ENCODE data around the gene SUPT6H.

Gene SUPT6H

DNA sequence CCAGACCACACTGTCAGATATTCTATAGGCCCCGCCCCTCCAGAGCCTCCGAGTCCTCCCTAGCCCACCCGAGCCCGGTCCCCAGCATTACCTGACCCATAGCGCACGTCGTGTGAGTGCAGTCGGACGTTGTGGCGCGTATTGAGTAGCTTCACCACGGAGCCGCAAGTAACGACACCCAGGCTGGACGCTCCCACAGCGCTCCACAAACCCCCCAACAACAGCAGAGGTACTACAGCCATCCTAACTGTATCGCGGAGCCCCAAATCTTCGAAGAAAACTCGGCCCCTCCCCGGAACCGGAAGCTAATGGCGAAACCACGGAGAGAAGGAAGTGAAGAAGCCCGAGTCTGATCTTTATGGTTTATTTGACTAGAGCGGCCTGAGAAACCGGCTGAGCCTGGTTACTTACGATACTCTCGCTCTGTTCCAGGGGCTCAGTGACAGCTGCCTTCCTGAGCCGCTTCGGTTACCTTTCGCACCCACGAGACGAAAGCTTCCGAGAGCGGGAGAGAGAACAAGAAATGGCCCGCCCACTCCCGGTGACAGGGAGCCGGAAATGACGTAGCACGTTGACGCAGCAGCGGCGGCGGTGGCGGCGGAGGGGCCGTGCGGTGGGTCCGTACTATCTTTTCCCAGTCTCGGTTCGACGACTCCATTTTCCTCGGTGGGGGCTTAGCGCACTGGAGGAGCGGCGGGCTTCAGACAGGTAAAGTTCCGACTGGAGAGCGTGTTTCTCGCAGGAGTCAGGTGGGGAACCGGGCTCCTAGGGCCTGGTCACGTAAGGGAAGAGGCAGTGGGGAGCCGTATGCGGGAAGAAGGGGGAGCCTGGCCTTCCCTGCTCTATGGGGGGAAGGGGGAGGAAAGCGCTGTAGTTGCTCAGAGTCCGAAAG, at the start of gene SUPT6H, which contains the start of gene SDF2:
Gene SUPT6H, plus strand, starts transcription at position 571 of the 892 bp plus-strand sequence. CDS start 11,197 bp downstream, outside the sequence.
Gene SDF2, minus strand, starts transcription at position 272 of the 892 bp plus-strand sequence. Its CDS starts 30 bp downstream, at position 242.
- DNase-seq (ENCODE audit: low read depth) = peak; percentile 93

DNA sequence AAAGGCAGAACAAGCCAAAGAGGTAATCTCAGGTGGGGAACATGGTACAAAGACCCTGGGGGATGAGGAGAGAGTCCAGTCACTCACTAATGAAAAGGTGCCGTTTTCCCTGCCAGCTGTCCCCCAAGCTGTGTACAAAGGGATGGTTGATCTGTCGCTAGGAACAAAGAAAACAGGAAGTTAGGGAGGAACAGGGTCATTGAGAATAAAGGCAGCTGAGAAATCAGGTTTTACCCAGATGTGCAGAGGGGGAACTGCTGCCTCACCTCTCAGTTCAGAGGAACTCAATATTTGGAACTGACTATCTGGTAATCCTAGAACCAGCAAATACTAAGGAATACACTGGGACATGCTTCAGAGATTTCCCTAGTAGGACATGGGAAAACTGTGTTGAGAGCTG, 49.5 kb upstream of the SUPT6H start:
- DNase-seq (ENCODE audit: low read depth) = no peak

DNA sequence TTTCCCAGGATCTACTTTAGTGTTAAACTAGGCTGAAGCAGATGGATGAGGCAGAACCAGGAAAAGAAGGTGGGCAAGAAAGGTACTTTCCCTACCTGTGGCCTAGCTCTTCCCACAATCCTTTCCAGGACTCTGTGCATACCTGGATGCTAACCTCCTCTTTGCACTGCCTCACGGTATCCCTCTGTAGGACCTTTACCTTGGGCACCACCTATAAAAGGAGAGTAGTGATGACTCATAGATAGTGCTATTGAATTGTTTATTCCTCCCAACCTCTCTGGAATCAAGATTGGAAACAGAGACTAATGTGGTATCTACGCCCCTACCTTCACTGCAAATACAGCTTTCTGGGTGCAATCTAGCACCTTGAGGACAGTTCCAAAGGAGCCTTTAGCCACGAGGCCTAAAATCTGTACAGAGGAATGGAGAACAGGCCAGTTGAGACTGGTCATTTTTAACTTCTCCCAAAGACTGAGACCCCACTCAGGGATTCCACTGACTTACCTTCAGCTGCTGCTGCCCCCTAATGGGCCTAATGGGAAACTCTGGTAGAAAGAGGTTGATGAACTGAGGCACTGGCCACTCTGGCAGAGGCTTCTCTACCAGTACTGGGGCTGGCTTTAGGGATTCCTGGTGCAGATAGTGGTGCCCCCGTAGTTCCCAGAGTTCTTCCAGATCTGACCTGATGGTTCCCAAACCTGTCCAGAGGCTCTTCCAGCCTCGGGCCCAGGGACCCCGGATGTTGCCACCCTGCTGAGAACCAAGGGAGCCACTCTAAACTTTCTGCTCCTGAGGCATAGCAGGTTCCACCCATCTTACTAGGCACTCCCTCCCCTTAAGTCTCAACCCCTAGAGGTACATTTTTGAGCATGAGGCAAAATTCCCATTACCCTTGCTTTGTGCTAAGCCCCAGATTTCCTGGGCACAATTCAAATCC, 48.8 kb upstream of the SUPT6H start:
- peak; percentile 60 for DNase-seq (ENCODE audit: low read depth)

DNA sequence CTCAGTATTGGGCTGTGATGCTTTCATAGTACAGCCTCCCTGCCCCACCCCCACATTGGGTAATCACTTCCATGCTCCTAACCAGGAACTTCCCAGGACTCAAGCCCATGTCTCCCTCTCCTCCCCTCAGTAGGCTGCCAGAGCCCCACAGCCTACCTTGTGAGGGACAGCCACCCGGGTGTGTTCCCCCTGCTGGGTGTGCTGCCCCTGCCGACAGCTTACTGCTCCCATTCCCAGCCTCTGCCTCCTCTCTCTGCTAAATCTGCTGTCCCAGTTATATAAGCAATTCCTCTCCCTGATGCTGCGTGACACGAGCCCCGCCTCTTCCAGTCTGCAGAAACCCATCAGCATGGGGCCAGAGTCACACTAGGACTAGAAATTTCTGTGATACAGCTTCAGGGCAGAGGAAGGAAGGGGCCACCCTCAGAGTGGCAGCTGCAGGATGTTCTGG, 48.0 kb upstream of the SUPT6H start, which contains the start of gene RSKR:
Gene RSKR, minus strand, starts transcription at position 255 of the 451 bp plus-strand sequence. Its CDS starts 24 bp downstream, at position 231.
- peak; percentile 3 for DNase-seq (ENCODE audit: low read depth)

DNA sequence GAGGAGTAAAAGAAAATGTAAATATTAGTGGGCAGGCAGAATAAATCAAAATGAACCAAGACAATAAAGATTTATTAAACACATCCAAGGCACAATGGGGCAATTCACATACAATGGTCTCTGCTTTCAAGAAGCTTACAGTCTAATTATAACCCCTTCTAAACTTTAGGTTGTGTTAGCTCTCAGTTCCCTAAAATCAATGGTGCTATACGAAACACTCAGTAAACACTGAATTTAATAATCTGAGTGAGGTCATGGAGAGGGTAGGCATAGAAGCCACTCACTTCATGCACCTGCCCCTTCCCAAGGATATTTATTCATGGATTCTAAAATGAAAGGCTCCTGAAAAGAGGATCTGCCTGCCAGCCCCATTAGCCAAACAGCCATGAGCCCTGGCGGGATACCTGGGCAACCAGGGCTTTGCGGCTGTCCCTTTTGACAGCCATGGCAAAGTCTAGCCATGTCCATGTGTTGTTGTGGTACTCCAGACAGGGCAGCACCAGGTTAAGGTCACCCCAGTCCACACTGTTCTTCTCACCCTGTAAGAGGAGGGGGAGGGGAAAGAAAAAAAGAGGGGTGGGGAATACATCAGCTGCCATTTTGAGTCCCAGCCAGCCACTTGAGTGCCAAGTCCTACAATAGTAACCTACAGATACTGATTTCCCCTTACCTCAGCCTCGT, 46.6 kb upstream of the SUPT6H start:
- no peak for DNase-seq (ENCODE audit: low read depth)

DNA sequence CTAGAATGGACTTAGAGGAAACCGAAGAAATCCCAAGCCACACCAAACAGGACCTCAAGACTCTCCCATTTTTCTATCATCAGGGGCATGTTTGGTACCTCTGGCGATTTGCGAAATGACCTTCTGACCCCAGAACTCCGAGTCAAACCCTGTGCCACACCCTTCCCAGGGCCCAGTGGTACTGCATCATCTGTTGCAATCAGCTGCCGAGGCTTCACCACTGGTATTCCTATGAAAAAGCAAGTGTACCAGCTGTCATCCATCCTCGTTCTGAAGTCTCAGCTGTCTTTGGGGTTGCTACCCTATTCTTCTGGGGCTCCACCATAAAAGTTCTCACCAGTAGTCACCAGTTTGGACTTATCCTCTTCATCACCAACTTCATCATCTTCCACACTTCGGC, 45.7 kb upstream of the SUPT6H start:
- DNase-seq (ENCODE audit: low read depth) = no peak

DNA sequence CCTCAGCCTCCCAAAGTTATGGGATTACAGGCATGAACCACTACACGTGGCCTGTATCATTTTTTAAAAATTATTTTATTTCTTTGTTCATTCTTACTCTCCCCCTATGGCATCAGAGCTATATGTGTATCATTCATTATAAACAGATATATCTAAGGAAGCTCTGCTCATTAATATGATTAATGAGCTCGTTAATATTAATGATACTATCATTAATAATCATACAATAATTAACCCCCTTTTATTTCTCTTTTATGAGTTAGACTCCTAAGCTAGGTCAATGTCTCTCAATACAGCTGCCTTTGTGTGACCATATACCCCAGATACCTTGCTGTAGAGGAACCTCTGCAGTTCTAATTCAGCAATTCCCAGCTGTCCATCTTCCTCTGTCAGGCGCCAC, 43.5 kb upstream of the SUPT6H start:
- DNase-seq (ENCODE audit: low read depth) = no peak

DNA sequence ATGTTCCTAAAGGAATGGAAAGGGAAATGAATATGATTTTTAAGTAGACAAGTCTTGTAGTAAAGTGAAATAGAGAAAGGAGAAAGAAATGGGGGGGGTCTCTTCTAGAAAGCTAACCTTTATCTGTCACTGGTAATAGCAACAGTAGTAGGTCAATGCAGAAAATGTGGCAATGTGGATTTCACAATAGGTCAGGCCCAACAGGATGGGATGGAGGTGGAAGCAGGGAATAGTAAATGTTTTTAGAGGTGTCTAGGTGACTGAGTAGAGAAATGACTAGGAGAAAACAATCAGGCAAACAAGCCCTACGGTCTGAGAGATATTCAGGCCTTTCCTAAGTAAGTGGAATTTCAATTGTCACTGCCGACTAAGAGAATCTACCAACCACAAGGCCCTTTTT, 42.0 kb upstream of the SUPT6H start:
- no peak for DNase-seq (ENCODE audit: low read depth)

DNA sequence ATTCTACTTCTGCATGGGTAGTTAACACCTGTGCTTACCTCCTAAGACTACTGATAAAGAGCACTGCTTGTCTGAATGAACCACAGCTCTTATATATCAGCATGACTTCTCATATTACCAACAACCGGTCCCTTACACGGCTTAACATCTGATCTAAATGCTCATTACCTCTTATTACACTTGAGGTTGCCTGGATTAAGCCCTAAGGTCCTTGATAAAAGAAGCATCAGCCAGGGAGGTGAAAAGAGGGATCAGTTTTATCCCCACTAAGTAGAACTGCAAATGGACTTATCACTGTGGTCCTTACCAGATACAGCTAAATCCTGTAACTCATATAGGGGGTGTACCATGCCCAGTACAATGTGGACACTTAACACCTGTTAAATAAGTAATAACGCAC, 39.8 kb upstream of the SUPT6H start:
- DNase-seq (ENCODE audit: low read depth) = no peak

DNA sequence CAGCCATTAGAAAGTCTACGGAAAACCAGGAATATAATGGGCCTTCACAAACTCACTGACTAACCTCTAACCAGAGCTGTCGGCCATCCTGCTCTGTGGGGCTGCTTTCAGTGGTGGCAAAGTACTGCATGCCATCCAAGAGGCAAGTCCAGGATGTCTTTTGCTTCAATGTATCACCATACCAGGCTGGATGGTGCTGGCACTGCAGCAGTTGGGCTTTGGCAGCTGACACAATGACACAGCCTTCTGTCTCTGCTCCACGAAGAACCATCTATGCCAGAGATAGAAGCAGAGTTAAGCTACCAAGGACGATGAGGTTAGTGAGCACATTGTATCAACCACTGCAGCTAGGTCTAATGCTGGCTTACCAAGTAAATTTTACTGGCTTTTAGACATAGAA, 38.3 kb upstream of the SUPT6H start:
- no peak for DNase-seq (ENCODE audit: low read depth)

DNA sequence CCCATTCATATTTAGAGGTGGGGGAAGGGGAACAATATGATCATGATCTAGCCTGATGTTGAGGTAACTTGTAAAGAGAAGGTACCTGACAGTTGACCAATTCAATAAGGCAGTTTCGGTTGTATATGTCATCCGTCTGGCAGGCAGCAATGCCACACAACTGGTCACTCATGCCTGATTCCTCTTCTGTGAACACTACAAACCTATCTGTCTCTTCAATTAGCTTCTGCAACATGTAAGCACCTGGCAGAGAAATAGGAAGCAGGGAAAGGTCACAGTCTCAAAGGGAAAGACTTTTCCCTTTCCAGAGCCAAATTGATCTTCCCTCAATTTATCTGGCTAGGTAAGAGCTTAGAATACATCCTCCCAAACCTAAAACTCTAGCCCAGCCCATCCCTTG, 37.9 kb upstream of the SUPT6H start:
- no peak for DNase-seq (ENCODE audit: low read depth)

DNA sequence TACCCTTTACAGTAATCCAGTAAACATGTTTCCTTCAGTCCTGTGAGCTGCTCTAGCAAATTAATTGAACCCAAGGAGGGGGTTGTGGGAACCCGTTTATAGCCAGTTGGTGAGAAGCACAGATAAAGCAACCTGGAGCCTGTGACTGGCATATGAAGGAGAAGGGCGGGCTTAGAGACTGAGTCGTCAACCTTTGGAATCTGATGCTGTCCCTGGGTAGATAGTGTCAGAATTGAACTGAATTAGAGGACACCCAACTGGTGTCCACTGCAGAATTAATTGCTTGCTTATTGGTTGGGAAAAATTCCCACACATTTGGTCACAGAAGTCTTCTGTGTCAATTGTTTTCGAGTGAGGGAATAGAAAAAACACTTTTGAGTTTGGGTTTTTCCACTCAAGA, 35.2 kb upstream of the SUPT6H start:
- DNase-seq (ENCODE audit: low read depth) = no peak

DNA sequence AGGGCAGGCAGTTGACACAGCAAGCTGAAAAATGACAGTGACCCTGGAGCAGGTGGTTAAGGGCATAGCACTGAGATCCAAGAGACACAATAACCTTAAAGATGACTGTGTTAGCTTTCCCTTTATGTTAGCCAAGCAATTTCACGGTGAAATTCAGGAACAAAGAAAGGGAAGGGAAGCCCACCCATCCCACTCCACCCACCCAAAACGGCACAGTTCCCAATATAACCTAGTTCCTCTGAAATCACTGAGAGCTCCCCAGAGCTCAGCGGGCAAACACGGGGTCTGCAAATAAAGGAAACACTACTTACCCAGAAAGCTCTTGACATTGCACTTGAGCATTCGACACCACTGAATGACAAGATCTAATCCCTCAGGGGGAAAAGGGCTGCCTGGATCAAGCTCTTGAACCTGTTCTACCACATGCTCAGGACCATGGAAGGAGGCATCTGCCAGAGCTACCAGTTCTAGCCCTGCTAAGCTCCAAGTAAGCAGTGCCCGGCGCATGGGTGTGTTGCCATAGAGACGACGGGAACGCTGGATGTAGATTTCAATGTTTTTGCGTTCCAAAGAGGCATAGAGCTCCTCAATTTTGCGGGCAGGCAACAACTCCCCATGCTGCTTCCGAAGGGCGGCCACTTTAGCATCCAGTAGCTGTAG, 27.7 kb upstream of the SUPT6H start:
- DNase-seq (ENCODE audit: low read depth) = no peak

DNA sequence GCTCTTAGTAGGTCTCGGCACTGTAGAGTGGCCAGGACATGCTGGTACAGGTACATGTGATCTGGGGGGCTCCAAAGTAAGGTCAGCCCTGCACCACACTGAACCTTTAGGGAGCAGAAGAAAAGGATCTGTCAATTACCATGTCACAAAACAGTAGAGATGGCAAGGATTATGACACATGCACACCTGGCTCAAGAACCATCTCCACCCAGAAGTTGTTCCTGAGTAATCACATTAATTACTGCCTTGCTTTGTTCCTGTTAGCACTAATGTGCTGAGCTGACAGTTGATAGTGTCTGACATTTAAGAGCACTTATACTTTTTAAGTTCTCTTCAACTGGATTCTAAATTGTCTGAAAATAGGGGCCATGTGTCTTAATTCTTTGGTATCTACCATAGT, 26.5 kb upstream of the SUPT6H start:
- DNase-seq (ENCODE audit: low read depth) = no peak

DNA sequence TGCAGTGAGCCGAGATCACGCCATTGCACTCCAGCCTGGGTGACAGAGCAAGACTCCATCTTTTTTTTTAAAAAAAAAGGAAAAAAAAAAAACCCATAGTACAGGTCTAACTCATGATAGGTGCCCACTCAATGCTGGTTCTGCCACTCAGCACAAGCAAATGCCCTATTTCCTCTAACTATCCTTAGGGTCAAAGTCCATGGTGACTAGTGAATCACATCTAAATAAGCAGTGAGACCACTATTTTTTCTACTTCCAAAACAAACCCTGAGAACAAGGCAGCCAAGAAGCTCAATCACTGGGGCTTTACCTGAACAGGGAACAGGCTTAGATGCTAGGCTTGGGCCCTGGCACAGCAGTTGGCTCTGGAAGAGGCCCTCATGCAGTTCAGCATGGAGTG, 20.4 kb upstream of the SUPT6H start:
- no peak for DNase-seq (ENCODE audit: low read depth)

DNA sequence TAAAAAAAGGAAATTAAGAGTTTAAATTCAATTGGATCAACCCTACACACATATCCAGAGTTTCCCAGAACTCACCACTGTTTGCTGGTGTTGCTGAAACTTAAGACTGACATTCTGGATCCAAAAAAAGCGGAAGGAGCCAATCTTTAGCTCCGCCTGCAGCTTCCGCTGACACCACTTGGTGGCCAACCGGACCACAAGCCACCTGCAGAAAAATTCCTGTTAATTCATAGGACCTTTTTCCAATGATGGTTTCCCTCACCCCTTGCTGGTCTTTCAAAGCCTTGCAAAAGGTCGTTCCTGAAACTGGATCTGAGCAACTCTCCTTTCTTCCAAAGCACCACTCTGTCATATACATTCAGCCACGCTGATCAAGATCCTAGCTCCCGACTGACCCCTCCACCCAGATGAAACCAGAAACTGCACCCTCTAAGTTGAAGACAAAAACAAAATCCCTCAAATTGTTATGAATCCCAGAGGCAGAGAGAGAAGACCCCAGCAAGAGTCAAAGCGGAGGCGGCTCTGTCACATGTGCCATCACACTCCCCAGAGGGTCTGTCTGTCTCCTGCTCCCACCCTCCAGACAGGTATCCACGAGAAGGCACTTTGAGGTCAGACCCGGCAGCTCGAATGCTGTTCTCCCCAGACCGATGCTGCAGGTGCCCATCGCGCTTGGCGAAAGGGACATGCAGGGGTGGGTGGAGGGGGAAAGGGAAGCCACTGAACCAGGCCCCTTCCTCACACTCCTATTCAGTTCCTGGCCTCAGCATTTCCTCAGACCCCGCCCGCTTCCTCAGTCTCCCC, 17.8 kb upstream of the SUPT6H start:
- DNase-seq (ENCODE audit: low read depth) = peak; percentile 75

DNA sequence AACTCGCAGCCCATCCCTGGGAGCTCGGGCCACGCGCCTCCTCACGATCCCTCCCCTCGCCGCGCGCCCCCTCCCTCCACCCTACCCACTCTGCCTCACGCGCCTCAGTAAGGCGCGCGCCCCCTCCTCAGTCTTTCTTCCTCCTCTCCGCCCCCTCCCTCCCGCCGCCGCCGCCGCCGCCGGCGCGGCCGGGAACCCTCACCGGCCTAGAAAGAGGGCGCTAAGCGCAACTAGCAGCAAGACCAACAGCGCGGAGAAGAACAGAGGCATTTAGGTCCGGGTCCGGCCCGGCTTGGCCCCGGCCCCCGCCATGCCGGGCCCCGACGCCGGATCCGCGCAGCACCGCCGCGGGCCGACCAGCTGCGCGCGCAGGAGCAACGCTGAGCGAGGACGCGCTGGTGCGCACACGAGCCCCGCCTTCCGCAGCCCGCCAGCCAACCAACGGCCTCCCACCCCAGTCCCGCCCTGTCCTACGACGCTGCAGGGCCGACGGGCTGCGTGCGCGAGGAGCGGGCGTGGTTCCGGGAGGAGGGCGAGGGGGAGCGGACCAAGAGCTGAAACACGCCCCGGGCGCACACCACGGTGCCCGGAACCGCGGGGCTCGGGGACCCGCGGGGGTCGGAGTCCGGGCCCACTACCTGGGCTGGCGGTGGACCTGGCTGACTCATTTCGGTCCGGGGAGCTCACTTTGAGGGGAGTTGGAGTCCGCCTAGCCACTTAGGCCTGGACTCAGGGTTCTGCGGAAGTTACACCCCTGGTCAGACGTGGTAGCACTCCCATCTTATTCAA, 17.0 kb upstream of the SUPT6H start, which contains the start of gene BLTP2:
Gene BLTP2, minus strand, starts transcription at position 372 of the 789 bp plus-strand sequence. Its CDS starts 102 bp downstream, at position 270.
- DNase-seq (ENCODE audit: low read depth) = peak; percentile 96

DNA sequence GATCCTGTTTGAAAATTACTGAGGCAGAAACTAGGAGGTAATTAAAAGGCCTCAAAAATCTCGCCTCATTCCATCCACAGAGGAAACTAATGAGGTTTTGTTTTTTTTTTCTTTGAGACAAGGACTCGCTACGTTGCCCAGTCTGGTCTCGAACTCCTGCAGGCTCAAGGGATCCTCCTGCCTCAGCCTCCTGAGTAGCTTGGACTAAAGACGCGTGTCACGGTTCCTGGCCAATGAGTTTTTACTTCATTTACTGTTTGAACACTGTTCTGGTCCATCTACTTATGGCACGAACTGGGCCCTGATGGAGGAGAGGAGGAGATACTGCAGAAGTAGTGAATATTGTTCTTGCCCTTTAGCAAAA, 16.4 kb upstream of the SUPT6H start:
- no peak for DNase-seq (ENCODE audit: low read depth)

DNA sequence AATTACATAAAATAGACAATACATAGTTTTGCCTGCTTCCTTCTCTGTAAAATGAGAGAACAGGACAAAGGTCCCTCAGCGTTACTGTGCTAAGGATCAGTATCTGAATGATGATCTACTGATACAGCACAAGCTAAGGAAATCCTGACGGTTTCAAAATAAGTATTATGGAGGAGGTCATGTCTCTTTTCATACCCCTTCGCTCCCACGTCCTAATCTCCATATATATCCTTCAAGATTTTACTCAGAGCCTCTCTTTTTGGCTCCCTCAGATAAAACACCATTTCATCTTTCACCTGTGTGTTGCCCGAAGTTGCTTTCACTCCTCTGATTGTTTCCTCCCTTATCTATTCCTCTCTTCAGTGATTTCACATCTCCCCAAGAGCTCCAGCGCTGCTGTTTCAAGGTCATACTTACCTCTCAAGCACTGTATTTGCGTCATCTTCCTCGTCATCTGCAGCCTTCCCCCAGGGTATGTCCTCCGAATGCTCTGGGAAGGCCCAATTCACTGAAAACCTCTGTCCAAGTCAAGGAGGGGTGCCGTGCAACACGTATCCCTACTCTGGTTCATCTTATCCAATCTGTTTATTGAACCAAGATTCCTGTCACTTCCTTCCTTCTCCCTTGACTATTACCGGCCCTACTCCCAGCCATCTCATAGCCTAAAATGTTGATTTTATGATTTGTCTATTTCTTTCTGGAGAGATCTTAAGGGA, 15.8 kb upstream of the SUPT6H start:
- DNase-seq (ENCODE audit: low read depth) = no peak
